BE2C (cell line): Measurements from ENCODE around the gene OSGEP.
"Not testable (repeated sequence)": the region's sequence is repeated elsewhere in the genome, so short reads cannot be mapped to it uniquely, and the experiment has no call there.

Experiments used
- DNase-seq: peaks from one replicate; pipeline ENCODE4 v3.0.0-alpha.2; 2020
- H3K27me3 ChIP-seq: fragments of 250-450 bp; sonication (Bioruptor Pico); 2 replicates; pipeline ENCODE4 v1.5.1; 2020; ENCODE audit warnings: mild to moderate bottlenecking
- H3K36me3 ChIP-seq: fragments of 250-450 bp; sonication (Bioruptor Pico); 2 replicates; pipeline ENCODE4 v1.5.1; 2020; ENCODE audit warnings: mild to moderate bottlenecking
- H3K4me1 ChIP-seq: fragments of 250-450 bp; sonication (Bioruptor Pico); 2 replicates; pipeline ENCODE4 v1.5.1; 2020
- H3K4me3 ChIP-seq: 2 replicates; pipeline ENCODE4 v1.5.1; 2011; ENCODE audit warnings: low read depth, low read length
- H3K9me3 ChIP-seq: fragments of 250-450 bp; sonication (Bioruptor Pico); 2 replicates; pipeline ENCODE4 v1.5.1; 2020
- CTCF ChIP-seq: IDR thresholded peaks from 2 replicates; pipeline ENCODE4 v1.5.1; 2012; ENCODE audit warnings: mild to moderate bottlenecking, low read depth, low read length

OSGEP gene

GRCh38 chr14:20456971-20457370, 2.4 kb upstream of the OSGEP start:
- H3K27me3 ChIP-seq: no peaks in the 10 kb centered on the region
- no peak for TF ChIP-seq CTCF
- peak overlapping the region; percentile 97 for H3K4me3 ChIP-seq
- no peaks in the 10 kb centered on the region for H3K4me1 ChIP-seq
- DNase-seq: no peak
- H3K9me3 ChIP-seq: no peaks in the 10 kb centered on the region
- peaks cover 40% of the 10 kb centered on the region for H3K36me3 ChIP-seq

- peak overlapping the region; percentile 97 for H3K4me3 ChIP-seq
- no peak for DNase-seq
- H3K4me1 ChIP-seq: no peaks in the 10 kb centered on the region
- H3K27me3 ChIP-seq: no peaks in the 10 kb centered on the region
- TF ChIP-seq CTCF: no peak
- H3K9me3 ChIP-seq: no peaks in the 10 kb centered on the region
- peaks cover 47% of the 10 kb centered on the region for H3K36me3 ChIP-seq
Measured at GRCh38 chr14:20455355-20456300, 1.0 kb upstream of the OSGEP start.

- H3K4me3 ChIP-seq, DNase-seq, H3K9me3 ChIP-seq, H3K4me1 ChIP-seq, H3K27me3 ChIP-seq: not testable (repeated sequence)
- peaks cover 56% of the 10 kb centered on the region for H3K36me3 ChIP-seq
Measured at GRCh38 chr14:20452831-20453230, 1.8 kb downstream of the OSGEP start.

GRCh38 chr14:20446889-20447288, 7.7 kb downstream of the OSGEP start:
- no peaks in the 10 kb centered on the region for H3K4me1 ChIP-seq
- DNase-seq: no peak
- peaks cover 47% of the 10 kb centered on the region for H3K36me3 ChIP-seq
- TF ChIP-seq CTCF: no peak
- H3K27me3 ChIP-seq: no peaks in the 10 kb centered on the region
- no peaks in the 10 kb centered on the region for H3K9me3 ChIP-seq
- H3K4me3 ChIP-seq: no peak overlapping the region

GRCh38 chr14:20443650-20444049, 11.0 kb downstream of the OSGEP start:
- not testable (repeated sequence) for H3K4me1 ChIP-seq, H3K9me3 ChIP-seq, H3K27me3 ChIP-seq, H3K4me3 ChIP-seq, DNase-seq
- H3K36me3 ChIP-seq: peaks cover 24% of the 10 kb centered on the region

GRCh38 chr14:20441461-20441860, 13.2 kb downstream of the OSGEP start:
- Histone ChIP-seq H3K27me3 (peaks cover 11% of the 10 kb centered on the region; the same call in 1 of the 2 replicates), H3K9me3 (no peaks in the 10 kb centered on the region), H3K4me3 (no peak overlapping the region), H3K4me1 (no peaks in the 10 kb centered on the region), H3K36me3 (peaks cover 4% of the 10 kb centered on the region)
- no peak for TF ChIP-seq CTCF
- no peak for DNase-seq

- Histone ChIP-seq H3K4me1 (no peaks in the 10 kb centered on the region), H3K4me3 (no peak overlapping the region), H3K36me3 (no peaks in the 10 kb centered on the region), H3K9me3 (no peaks in the 10 kb centered on the region), H3K27me3 (peaks cover 11% of the 10 kb centered on the region; the same call in 1 of the 2 replicates)
- no peak for DNase-seq
- TF ChIP-seq CTCF: no peak
Measured at GRCh38 chr14:20440882-20441281, 13.7 kb downstream of the OSGEP start.
